BLaER1 (cell line): Measurements from ENCODE around the gene DHPS.
"Not testable (repeated sequence)": the region's sequence is repeated elsewhere in the genome, so short reads cannot be mapped to it uniquely, and the experiment has no call there.

ENCODE experiments used
- H3K27ac ChIP-seq: shearing (Covaris generic); formaldehyde crosslinking; 2 replicates; pipeline ENCODE4 v1.8.1; 2022
- H3K27me3 ChIP-seq: shearing (Covaris generic); formaldehyde crosslinking; 2 replicates; pipeline ENCODE4 v1.8.1; 2022
- H3K36me3 ChIP-seq: shearing (Covaris generic); formaldehyde crosslinking; 2 replicates; pipeline ENCODE4 v1.8.1; 2022
- H3K4me1 ChIP-seq: shearing (Covaris generic); formaldehyde crosslinking; 2 replicates; pipeline ENCODE4 v1.8.1; 2022
- H3K4me2 ChIP-seq: shearing (Covaris generic); formaldehyde crosslinking; 2 replicates; pipeline ENCODE4 v1.8.1; 2022
- H3K4me3 ChIP-seq: shearing (Covaris generic); formaldehyde crosslinking; 2 replicates; pipeline ENCODE4 v1.8.1; 2022
- H3K9ac ChIP-seq: shearing (Covaris generic); formaldehyde crosslinking; 2 replicates; pipeline ENCODE4 v1.8.1; 2022
- H3K9me3 ChIP-seq: shearing (Covaris generic); formaldehyde crosslinking; 2 replicates; pipeline ENCODE4 v1.8.1; 2022
- H4K20me1 ChIP-seq: shearing (Covaris generic); formaldehyde crosslinking; 2 replicates; pipeline ENCODE4 v1.8.1; 2022
- Cebpa-rat ChIP-seq: shearing (Covaris generic); IDR thresholded peaks from 2 replicates; pipeline ENCODE4 v1.8.1; 2022

DHPS gene

GRCh38 chr19:12721656-12722565 is 40.2 kb upstream of the DHPS start:
- Histone ChIP-seq H3K27ac (peak overlapping the region; percentile 99), H3K9me3 (no peaks in the 10 kb centered on the region), H3K4me2 (peak overlapping the region; percentile 88), H3K4me3 (peak overlapping the region; percentile 82), H3K9ac (peak overlapping the region; percentile 98), H3K27me3 (no peaks in the 10 kb centered on the region), H4K20me1 (peaks cover 50% of the 10 kb centered on the region), H3K36me3 (peaks cover 39% of the 10 kb centered on the region), H3K4me1 (peaks cover 42% of the 10 kb centered on the region)
- no peak for TF ChIP-seq Cebpa-rat

DNA sequence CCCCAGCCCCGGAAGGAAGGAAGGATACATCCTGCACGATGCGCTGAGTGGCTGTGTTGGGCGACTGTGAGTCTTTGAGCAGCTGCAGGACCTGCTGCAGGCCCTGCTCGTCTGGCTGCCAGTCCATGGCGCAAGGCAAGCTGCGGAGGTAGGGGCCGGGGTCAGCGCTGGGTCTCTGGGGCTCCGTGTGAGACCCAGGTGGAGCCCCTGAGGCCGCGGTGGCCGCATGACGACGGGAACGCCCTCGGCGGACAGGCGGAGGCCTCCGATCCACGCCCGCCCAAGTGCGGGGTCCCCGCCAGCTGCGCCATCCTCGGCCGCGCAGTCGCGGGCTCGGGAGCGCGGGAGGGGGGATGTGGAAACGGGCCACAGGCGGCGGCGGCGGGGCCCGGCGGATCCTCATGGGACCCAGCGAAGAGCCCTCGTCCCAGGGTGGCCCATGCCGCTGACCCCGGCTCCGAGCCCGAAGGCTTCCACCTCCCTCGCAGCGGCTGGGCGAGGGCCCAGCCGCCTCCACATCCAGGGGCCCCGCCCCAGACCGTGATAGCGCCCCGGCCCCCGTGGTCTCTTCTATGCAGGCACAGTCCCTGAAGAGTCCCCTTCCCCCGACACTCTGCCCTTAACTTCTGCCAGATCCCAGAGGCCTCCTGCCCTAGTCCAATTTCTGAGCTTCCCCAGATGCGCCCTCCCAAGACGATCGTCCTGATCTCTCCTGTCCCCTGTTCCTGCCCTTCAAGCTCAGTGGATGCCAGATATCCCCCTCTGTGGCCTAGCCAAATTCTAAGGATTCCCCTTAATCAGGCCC is 39.4 kb upstream of the DHPS start:
- peak overlapping the region; percentile 98 for H3K9ac ChIP-seq
- peaks cover 58% of the 10 kb centered on the region for H4K20me1 ChIP-seq
- TF ChIP-seq Cebpa-rat: no peak

GRCh38 chr19:12720296-12720695 is 38.6 kb upstream of the DHPS start:
- H3K4me1 ChIP-seq: peaks cover 42% of the 10 kb centered on the region
- TF ChIP-seq Cebpa-rat: no peak
- H3K9ac ChIP-seq: peak overlapping the region; percentile 98
- H3K4me3 ChIP-seq: peak overlapping the region; percentile 82
- H3K9me3 ChIP-seq: no peaks in the 10 kb centered on the region
- peaks cover 51% of the 10 kb centered on the region for H3K36me3 ChIP-seq
- H3K27me3 ChIP-seq: no peaks in the 10 kb centered on the region
- H3K4me2 ChIP-seq: peak overlapping the region; percentile 88
- H4K20me1 ChIP-seq: peaks cover 66% of the 10 kb centered on the region
- H3K27ac ChIP-seq: peak overlapping the region; percentile 99

More for the DNA sequence above, 39.4 kb upstream of the DHPS start:
- Histone ChIP-seq H3K4me2 (peak overlapping the region; percentile 88), H3K4me3 (peak overlapping the region; percentile 82), H3K4me1 (peaks cover 42% of the 10 kb centered on the region), H3K9me3 (no peaks in the 10 kb centered on the region), H3K36me3 (peaks cover 43% of the 10 kb centered on the region), H3K27me3 (no peaks in the 10 kb centered on the region), H3K27ac (peak overlapping the region; percentile 99)

DNA sequence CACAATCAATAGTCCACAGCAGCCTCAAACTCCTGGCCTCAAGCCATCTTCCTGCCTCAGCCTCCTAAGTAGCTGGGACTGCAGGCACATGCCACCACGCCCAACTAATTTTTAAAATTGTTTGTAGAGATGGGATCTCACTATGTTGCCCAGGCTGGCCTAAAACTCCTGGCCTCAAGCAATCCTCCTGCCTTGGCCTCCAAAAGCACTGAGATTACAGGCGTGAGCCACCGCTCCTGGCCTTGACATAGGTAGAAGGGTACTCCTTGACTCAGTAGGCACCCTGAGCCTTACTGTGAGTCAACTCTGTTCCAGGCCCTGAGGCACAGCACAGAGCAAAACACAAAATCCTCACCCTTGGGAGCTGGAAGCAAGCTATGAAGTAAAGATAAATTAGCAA is 34.2 kb upstream of the DHPS start:
- TF ChIP-seq Cebpa-rat: no peak
- Histone ChIP-seq H3K4me3 (no peak overlapping the region), H4K20me1 (peaks cover 96% of the 10 kb centered on the region), H3K9ac (no peak overlapping the region), H3K36me3 (peaks cover 91% of the 10 kb centered on the region), H3K4me1 (peaks cover 35% of the 10 kb centered on the region), H3K9me3 (no peaks in the 10 kb centered on the region), H3K4me2 (no peak overlapping the region), H3K27ac (no peak overlapping the region), H3K27me3 (no peaks in the 10 kb centered on the region)

GRCh38 chr19:12715102-12715501 is 33.4 kb upstream of the DHPS start:
- Histone ChIP-seq H3K4me2 (no peak overlapping the region), H3K9ac (no peak overlapping the region), H3K9me3 (no peaks in the 10 kb centered on the region), H3K4me1 (peaks cover 29% of the 10 kb centered on the region), H3K27ac (no peak overlapping the region), H3K27me3 (no peaks in the 10 kb centered on the region), H4K20me1 (peaks cover 96% of the 10 kb centered on the region), H3K36me3 (peaks cover 96% of the 10 kb centered on the region), H3K4me3 (no peak overlapping the region)
- no peak for TF ChIP-seq Cebpa-rat

DNA sequence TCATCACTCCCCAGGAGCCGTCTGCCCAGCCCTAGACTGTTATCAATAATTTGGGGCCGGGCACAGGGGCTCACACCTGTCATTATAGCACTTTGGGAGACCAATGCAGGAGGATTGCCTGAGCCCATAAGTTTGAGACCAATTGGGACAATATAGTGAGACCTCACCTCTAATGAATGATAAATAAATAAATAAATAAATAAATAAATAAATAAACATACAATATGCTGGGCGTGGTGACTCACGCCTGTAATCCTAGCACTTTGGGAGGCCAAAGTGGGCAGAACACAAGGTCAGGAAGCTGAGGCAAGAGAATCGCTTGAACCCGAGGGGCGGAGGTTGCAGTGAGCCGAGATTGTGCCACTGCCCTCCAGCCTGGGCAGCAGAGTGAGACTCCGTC is 31.6 kb upstream of the DHPS start:
- peaks cover 97% of the 10 kb centered on the region for H3K36me3 ChIP-seq

GRCh38 chr19:12712077-12712476 is 30.4 kb upstream of the DHPS start:
- H4K20me1 ChIP-seq: peaks cover 72% of the 10 kb centered on the region
- not testable (repeated sequence) for H3K27me3 ChIP-seq

More for the DNA sequence above, 31.6 kb upstream of the DHPS start:
- Histone ChIP-seq H4K20me1 (peaks cover 83% of the 10 kb centered on the region), H3K4me1 (peaks cover 11% of the 10 kb centered on the region; the same call in 1 of the 2 replicates)
- not testable (repeated sequence) for H3K4me3 ChIP-seq, H3K27ac ChIP-seq, H3K9ac ChIP-seq, H3K4me2 ChIP-seq, H3K9me3 ChIP-seq, H3K27me3 ChIP-seq

DNA sequence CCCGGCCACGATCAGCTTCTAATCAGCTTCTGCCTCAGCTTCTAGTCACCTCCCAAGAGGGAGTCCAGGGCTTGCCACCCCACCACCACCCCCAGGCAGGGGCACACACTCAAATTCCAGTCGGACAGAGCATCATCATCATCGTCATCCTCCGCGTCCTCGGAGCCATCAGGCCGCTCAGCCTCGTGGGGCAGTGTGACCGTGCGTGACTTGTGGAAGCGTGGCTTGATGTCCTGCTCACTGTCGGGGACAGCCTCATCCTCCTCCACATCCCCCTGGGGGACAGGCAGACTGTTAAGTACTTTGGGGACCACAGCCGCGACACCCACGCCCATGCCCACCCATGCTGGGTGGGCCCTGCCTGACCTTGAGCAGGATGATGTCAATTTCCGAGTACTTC is 29.5 kb upstream of the DHPS start:
- H3K36me3 ChIP-seq: peaks cover 97% of the 10 kb centered on the region
- H4K20me1 ChIP-seq: peaks cover 72% of the 10 kb centered on the region
- no peaks in the 10 kb centered on the region for H3K27me3 ChIP-seq
- H3K4me1 ChIP-seq: no peaks in the 10 kb centered on the region
- no peak overlapping the region for H3K27ac ChIP-seq
- H3K4me2 ChIP-seq: no peak overlapping the region
- no peaks in the 10 kb centered on the region for H3K9me3 ChIP-seq
- TF ChIP-seq Cebpa-rat: no peak
- no peak overlapping the region for H3K4me3 ChIP-seq
- H3K9ac ChIP-seq: no peak overlapping the region

More at GRCh38 chr19:12712077-12712476, 30.4 kb upstream of the DHPS start:
- not testable (repeated sequence) for H3K4me3 ChIP-seq, H3K9me3 ChIP-seq, H3K4me1 ChIP-seq, H3K4me2 ChIP-seq, H3K27ac ChIP-seq, H3K9ac ChIP-seq
- H3K36me3 ChIP-seq: peaks cover 97% of the 10 kb centered on the region

GRCh38 chr19:12708641-12709040 is 27.0 kb upstream of the DHPS start:
- peaks cover 69% of the 10 kb centered on the region for H4K20me1 ChIP-seq
- no peak overlapping the region for H3K4me3 ChIP-seq
- no peak overlapping the region for H3K27ac ChIP-seq
- no peaks in the 10 kb centered on the region for H3K9me3 ChIP-seq
- H3K36me3 ChIP-seq: peaks cover 97% of the 10 kb centered on the region
- no peak for TF ChIP-seq Cebpa-rat
- H3K9ac ChIP-seq: no peak overlapping the region
- no peaks in the 10 kb centered on the region for H3K4me1 ChIP-seq
- H3K27me3 ChIP-seq: no peaks in the 10 kb centered on the region
- no peak overlapping the region for H3K4me2 ChIP-seq

- Histone ChIP-seq H3K4me1 (no peaks in the 10 kb centered on the region), H3K36me3 (peaks cover 100% of the 10 kb centered on the region), H3K4me3 (no peak overlapping the region), H3K27me3 (no peaks in the 10 kb centered on the region), H3K9ac (no peak overlapping the region), H3K4me2 (no peak overlapping the region), H3K9me3 (no peaks in the 10 kb centered on the region), H4K20me1 (peaks cover 74% of the 10 kb centered on the region), H3K27ac (no peak overlapping the region)
- TF ChIP-seq Cebpa-rat: no peak
These were observed 24.6 kb upstream of the DHPS start for GRCh38 chr19:12706332-12706718.
